ENCODE data around the gene CCNI2. TPM values are rescaled to one million over a fixed set of nuclear protein-coding genes. Genes with fewer than 3 reads are reported as not detected.

The CCNI2 gene, protein sequence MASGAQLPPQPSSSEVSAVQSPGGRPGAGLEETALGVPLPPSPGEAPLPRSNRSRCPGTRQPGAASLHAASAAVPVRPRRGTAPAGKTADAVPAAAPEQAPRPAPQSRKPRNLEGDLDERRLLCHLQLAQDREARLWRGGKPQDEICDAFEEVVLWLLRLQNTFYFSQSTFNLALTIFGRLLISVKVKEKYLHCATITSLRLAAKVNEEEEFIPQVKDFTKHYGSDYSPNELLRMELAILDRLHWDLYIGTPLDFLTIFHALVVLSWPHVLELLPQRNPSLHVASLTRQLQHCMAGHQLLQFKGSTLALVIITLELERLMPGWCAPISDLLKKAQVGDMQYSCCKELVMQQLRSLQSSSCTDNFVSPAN
- total RNA-seq, result under 0.01 TPM in 2 replicates

DNA sequence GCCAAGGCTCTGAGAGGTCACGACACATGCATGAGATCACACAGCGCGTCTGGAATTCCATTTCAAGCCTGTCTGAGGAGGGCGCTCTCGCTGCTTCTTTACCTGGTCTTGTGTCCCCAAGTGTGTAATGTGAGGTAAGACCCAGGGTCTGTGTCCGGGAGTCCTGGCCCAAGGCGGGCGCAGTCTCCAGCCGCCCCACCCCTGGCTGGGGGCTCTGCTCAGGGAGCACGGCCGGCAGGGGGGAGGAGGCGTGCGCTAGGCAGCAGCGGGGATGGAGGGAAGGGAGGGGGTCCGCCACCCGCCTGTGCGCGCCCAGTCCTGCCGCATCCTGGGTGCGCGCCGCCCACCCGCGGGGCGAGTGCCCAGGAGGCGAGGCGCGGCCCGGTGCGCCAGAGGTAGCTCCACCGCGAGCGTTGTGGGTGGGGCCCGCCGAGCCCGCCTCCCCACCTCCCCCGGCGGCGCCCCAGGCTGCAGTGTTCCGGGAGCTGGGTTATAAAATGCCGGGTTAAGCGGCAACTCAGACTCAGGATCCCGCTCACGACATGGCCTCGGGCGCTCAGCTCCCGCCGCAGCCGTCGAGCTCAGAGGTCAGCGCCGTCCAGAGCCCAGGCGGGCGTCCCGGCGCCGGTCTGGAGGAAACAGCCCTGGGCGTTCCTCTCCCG is at the start of gene CCNI2:
Gene CCNI2, plus strand, starts transcription at position 473 of the 662 bp plus-strand sequence. Its CDS starts 70 bp downstream, at position 543.
- DNase-seq (ENCODE audit: low read depth in 2 of 2), result peak in 1 of 2 donors; percentile 51

DNA sequence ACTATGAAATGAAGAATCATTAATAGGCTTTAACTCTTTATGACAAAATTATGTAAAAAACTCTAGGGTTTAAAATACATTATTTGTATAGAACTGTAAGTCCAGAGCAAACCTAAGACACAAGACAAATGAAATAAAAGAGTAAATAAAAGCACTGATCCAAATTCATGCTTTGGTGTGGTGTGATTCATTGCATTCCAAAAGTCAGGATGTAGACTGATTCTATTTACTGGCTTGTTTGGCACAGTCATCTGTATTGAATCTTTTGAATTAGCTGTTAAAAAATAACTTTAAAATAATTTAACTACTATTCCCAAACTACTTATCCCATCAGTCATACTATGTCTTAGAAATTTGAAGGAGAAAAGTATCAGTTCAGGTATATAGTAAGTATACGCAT is 42.4 kb upstream of the CCNI2 start:
- peak in 1 of 2 donors; percentile 42 for DNase-seq (ENCODE audit: low read depth in 2 of 2)

DNA sequence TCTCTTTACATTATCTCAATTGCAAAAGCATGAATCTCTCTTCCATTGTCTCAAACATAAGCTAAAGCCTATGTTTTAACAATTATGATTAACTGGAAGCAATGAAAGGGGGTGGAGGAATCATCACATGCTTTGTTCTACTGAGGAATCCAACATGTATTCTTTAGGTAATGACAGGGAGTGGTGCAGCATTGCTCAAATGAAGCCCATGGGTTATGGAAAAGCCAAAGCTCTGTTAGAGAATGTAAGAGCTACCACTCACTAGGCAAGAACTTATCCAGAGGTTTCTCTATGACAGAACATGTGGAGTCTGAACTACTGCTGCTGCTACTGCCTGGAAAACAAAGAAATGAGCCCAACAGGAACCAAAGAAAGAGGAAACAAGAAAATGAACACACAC is 38.6 kb upstream of the CCNI2 start:
- no peak for DNase-seq (ENCODE audit: low read depth in 2 of 2)

DNA sequence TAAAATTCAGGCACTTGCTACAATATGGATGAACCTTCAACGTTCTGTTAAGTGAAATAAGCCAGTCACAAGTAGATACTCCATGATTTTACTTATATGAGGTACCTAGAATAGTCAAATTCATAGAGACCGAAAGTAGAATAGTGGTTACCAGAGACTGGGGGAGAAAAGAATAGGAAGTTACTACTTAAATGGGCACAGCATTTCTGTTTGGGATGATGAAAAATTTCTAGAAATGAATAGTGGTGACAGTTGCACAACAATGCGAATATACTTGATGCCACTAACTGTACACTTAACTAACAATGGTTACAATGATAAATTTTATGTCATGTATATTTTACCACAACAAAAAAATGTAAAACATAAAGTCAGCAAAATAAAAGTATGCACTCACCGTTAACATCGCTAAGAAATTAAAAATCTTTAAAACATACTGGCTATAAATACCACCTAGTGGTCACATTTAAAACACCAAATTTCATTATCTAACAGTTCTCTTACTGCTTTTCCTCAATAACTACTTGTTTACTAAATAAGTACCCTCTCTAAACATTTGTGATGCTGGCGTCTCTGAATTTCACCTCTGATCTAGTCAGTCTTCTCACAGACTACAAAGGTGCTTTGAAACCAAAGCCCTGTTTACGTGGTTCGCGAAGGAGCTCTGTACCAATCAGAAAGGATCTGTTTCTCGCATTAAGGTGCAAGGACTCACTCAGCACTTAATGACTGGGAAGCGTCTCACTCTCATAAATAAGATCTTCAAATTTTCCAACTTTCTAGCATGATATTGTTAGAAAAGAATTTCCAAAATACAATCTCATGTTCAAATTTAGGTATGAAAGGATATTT is 32.5 kb upstream of the CCNI2 start:
- peak in 1 of 2 donors; percentile 16 for DNase-seq (ENCODE audit: low read depth in 2 of 2)

DNA sequence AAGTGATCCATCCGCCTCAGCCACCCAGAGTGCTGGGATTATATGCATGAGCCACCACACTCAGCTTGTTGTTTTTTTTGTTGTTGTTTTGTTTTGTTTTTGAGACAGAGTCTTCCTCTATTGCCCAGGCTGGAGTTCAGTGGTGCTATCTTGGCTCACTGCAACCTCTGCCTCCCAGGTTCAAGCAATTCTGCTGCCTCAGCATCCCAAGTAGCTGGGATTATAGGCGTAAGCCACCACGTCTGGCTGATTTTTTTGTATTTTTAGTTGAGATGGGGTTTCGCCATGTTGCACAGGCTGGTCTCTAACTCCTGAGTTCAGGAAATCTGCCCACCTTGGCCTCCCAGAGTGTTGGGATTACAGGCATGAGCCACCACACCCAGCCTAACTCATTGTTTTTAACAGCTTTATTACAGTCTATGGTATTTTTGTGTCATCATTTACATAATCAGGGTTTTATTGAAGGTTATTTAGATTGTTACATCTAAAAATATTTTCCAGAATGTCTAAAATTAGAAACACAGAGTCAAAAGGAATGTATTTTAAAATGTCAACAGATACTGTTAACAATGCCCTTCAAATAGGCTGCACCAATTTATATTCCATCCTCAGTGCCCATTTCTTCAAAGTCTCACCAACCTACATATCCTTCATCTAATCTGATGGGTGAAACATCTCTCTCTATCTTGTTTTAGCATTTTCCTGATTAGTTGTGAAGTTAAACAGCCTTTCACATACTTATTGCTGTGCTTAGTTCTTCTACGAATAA is 28.5 kb upstream of the CCNI2 start:
- DNase-seq (ENCODE audit: low read depth in 2 of 2), result no peak

DNA sequence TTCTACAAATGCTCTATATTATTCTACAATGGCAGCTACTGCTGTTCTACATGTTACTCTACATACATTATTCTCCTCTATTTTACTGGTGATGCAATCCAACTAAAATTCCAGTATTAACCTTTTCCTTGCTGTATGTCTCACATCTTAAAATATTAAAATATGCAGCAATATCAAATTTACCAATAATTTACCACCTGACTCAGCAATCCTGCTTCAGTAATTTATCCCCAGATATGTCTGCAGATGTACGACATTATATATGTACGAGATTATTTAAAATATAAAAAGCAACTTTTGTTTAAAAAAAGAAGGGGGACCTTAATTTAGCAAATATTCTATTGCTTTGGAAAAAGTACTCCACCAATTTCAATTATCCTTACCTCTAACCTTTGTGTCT is 21.5 kb upstream of the CCNI2 start:
- no peak for DNase-seq (ENCODE audit: low read depth in 2 of 2)

DNA sequence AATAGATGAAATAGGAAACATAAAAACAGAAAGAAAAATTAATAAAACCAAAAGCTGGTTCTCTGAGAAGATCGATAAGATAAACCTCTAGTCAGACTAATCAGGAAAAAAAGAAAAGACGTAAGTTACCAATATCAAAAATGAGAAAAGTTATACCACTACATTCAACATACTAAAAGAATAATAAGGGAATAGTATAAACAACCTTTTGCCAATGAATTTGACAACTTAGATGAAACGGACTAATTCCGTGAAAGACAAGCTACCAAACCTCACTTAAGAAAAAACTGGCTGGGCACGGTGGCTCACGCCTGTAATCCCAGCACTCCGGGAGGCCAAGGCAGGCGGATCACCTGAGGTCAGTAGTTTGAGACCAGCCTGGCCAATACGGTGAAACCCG is 17.3 kb upstream of the CCNI2 start:
- no peak for DNase-seq (ENCODE audit: low read depth in 2 of 2)

DNA sequence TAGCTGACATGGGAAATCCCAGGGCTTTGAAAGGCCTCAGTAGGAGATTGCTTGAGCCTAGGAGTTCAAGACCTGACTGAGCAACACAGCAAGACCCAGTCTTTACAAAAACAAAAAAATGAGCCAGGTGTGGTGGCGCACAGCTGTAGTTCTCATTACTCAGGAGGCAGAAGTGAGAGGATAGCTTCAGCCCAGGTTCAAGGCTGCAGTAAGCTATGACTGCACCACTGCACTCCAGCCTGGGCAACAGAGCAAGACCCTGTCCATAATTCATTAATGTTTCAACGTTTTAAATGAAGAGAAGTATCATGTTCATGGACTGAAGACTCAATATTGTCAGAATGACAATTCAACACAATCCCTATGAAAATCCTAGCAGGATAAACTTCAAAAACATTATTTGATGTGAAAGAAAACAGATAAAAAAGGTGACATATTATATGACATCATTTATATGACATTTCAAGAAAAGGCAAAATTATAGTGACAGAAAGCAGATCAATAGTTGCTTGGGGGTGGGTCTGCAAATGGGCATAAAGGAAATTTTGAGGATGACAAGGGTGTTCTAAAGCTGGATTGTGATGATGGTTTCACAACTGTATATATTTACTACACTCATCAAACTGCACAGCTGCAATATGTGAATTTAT is 13.6 kb upstream of the CCNI2 start:
- DNase-seq (ENCODE audit: low read depth in 2 of 2), result no peak

DNA sequence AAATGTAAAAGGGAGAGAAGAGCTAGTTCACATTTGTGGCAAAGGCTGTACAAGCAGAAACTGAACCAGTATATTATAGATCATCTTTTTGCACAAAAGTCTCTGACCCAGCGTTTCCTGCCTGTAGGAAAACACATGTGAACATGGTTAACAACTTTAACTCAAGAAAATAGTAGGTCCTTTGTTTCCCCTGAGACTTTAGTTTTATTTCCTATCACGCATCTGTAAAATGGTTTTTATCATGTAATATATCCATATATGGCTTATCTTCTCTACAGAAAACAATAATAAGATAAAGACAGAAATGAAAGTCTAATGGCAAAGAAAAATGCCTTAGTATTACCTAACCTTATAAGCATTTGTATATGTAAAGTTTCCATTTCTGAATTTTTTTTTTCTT is 12.5 kb upstream of the CCNI2 start:
- DNase-seq (ENCODE audit: low read depth in 2 of 2), result no peak

DNA sequence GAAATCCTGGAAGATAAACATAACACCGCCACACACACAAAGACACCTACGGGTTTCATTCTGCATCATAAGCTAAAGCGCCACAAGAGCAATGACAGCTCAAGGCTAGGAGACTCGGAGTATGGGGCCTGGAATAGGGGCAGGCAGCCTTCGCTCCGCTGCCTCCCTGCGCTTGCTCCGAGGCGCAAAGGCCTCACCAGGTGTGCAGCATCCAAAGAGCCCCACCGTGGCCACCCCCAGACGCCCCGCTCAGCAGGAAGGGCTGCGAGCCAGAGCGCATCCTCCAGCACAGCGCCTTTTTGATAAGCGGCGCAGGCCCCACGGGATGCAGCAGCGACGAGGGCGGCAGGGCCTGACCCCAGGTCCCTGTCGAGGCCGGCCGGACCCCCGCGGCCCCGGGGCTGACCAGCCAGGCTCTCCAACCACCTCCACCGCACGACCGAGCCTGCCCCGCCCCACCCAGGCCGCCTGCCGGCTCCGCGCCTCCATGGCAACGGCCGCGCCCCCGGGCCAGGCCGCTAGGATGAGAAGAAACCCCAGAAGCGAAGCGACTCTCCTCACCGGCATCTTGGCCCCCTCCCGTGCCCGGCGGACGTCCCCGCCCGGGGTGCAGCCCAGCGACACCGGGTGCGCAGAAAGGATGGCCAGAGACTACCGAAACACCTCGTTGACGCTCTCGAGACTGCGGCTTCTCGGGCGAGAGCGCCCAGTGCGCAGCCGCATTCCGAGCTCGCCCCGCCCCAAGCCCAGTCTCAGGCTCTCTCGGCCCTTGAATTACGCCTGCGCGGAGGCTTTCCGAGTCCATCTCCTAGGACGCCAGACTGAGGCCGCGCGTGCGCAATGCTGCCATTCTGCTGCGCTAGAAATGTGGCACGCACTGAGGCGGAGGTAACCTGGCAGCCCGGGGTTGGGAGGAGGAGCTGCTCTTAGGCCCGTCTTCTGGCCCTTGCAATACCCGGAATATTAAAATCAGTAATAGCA is 10.1 kb upstream of the CCNI2 start, which contains the start of gene KIF3A:
Gene KIF3A, minus strand, starts transcription at position 694 of the 981 bp plus-strand sequence. Its CDS starts 127 bp downstream, at position 567.
- DNase-seq (ENCODE audit: low read depth in 2 of 2), result peak; percentile 88 to 95

DNA sequence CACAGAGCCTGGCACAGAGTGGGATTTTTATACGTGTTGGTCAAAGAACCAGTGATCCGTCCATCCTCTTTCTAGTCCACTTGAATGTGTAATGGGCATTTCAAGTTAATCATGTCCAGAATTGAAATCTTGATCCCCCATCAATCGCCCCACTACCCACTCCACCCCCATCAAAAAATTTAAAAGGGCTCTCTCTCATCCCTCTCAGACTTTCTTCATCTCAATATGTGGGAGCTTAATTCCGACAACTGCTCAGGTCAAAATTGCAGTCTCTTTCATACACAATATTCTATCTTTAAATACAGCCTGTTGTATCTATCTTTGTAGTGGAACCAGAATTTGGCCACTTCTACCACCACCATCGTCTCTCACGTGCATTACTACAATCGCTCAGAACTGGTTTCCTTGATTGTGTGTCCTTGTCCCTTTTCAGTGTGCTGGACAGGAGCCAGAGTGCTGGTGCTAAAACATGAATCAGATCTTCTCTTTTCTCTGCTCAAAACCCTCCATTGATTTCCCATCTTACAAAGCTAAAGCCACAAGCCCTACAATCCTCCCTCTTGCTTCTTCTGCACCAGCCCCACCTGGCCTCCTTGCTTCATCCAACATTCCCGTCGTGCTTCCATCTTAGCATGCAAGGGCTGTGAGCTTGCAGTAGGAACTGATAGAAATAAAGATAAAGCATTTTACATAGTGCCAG is 9.1 kb upstream of the CCNI2 start:
- no peak for DNase-seq (ENCODE audit: low read depth in 2 of 2)

DNA sequence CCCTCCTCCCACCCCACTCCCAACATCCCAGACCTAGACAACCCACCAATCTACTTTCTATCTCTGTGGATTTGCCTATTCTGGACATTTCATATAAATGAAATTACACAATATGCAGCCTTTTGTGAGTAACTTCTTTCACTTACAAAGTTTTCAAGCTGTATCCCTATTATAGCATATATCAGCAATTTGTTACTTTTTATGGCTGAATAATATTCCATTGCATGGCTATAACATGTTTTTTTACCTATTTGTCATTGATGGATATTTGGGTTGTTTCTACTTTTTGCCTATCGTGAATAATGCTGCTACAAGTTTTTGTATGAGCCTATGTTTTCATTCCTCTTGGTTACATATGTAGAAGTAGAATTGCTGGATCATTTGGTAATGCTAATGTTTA is 8.0 kb upstream of the CCNI2 start:
- no peak for DNase-seq (ENCODE audit: low read depth in 2 of 2)

DNA sequence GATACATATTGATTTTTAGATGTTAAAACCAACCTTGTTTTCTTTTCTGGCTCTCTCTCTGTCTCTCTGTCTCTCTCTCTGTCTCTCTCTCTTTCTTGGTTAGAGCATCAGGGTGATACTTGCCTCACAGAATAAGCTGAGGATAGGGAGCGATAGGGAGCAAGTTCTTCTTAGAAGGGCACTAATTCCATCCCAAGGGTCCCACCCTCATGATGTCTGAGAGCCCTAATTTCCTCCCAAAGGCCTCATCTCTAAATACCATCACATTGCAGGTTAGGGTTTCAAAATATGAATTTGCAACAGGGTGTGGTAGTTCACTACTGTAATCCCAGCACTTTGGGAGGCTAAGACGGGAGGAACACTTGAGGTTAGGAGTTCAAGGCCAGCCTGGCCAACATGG is 5.1 kb upstream of the CCNI2 start:
- DNase-seq (ENCODE audit: low read depth in 2 of 2), result no peak

DNA sequence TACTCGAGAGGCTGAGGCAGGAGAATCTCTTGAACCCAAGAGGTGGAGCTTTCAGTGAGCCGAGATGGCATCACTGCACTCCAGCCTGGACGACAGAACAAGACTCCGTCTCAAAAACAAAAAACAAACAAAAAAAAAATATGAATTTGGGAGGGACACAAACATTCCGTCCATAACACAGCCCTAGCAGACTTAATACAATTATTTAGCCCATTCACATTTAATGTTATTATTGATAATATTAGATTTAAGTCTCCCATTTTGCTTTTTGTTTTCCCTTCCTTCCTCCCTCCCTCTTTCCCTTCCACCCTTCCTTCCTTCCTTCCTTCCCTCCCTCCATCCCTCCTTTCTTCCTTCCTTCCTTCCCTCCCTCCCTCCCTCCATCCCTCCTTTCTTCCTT is 4.6 kb upstream of the CCNI2 start:
- DNase-seq (ENCODE audit: low read depth in 2 of 2), result no peak

DNA sequence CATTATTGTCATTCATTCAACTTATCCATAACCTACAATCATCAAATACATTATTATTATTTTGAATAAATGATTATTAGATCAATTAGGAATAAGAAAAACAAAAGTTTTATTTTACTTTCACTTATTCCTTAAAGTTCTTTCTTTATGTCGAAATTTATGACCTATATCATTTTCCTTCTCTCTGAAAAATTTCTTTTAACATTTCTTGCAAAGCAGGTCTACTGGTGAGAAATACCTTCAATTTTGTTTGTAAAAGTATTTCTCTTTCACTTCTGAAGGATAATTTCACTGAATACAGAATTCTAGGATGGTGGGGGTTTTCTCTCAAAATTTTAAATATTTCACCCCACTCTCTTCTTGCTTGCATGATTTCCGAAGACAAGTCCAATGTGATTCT is 2.6 kb upstream of the CCNI2 start:
- DNase-seq (ENCODE audit: low read depth in 2 of 2), result no peak

DNA sequence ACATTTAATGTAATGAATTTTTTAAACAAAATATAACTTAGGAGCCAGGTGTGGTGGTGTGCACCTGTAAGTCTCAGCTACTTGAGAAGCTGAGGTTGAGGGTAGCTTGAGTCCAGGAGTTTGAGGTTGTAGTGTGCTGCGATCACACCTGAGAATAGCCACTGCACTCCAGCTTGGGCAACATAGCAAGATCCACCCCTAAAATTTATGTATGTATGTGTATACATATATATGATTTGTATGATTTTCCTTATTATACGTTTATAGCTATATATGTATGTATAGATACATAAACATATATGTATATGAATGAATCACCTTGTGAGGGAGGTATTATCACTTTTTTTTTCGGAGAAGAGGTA is 653 bp upstream of the CCNI2 start:
- no peak for DNase-seq (ENCODE audit: low read depth in 2 of 2)

DNA sequence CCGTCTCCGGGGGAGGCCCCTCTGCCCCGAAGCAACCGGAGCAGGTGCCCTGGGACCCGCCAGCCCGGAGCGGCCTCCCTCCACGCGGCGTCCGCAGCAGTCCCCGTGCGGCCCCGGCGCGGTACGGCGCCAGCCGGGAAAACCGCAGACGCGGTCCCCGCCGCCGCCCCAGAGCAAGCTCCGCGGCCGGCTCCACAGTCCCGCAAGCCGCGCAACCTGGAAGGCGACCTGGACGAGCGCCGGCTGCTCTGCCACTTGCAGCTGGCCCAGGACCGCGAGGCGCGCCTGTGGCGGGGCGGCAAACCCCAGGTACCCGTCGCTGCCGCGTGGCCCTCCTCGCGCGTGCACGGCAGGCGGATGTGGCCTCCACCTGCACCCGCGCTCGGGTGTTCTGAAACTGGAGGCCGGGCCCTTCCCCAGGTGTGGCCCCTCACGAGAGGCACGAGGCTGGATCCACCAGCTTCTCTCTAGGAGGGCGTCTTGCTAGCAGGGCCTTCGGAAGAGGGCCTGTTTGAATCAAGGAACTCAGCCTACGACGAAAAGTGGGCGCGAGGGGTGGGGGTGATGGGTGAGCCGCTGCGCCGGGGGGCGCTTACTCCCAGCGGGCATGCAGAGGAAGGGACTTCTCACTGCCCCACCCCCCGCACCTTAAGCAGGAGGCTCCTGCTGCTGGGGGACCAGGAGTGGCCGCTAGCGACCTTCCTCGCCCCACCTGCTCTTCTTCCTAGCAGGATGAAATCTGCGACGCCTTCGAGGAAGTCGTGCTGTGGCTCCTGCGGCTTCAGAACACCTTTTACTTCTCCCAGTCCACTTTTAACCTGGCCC is 602 bp downstream of the CCNI2 start:
- no peak for DNase-seq (ENCODE audit: low read depth in 2 of 2)

DNA sequence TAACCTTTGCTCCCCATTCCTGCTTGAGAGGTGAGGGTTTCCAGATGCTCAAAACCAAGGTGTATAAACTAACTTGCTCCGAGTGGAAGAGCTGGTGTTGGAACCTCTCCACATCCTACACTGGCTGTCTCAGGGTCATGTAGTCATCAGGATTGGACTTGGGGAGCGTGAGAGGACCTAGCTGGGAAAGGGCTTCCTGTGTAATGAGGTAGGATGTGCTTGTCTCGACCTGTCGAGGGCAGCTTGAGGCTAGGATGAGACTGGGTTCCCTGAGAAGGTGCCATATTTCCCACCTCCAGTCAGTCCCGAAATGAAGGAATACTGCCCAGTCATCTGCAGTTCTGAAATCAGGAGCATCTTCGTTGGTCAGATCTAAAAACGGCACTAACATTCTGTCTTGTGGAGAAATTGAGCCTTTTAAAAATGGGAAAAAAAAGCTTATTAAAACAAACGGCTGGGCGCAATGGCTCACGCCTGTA is 1.3 kb downstream of the CCNI2 start:
- DNase-seq (ENCODE audit: low read depth in 2 of 2), result no peak

All from dermis microvascular lymphatic vessel endothelial cell (primary cell).